Astrocyte (in vitro differentiated cells and primary cell): ENCODE results near the gene ASPSCR1. TPM values are rescaled to one million over a fixed set of nuclear protein-coding genes. Genes with fewer than 3 reads are reported as not detected.
A peak's percentile ranks its signal among the peaks of the same experiment; 100 is the strongest.

Experiments used
- DNase-seq: peaks from one replicate; pipeline ENCODE4 v3.0.0-alpha.2; 2010; ENCODE audit warnings: low read depth
- FAIRE-seq: peaks from 2 replicates; lab custom pipeline; 2011; peaks lifted over from hg19 to GRCh38; lab: Jason Lieb, UNC
- H2AFZ ChIP-seq: 2 replicates; pipeline ENCODE4 v1.6.0; 2012; ENCODE audit warnings: low read depth, low read length, inconsistent platforms
- H3K27ac ChIP-seq: 2 replicates; pipeline ENCODE4 v1.5.1; 2011; ENCODE audit warnings: low read depth, low read length, inconsistent platforms
- H3K27me3 ChIP-seq: 2 replicates; pipeline ENCODE4 v1.6.0; 2011; ENCODE audit warnings: low read length, inconsistent platforms; ENCODE audit not compliant: insufficient read depth
- H3K36me3 ChIP-seq: 2 replicates; pipeline ENCODE4 v1.5.1; 2011; ENCODE audit warnings: low read length, inconsistent platforms; ENCODE audit not compliant: insufficient read depth
- H3K4me1 ChIP-seq: 2 replicates; pipeline ENCODE4 v1.5.1; 2011; ENCODE audit warnings: low read length, inconsistent platforms; ENCODE audit not compliant: insufficient read depth
- H3K4me2 ChIP-seq: 2 replicates; pipeline ENCODE4 v1.6.0; 2012; ENCODE audit warnings: low read length, inconsistent platforms
- H3K4me3 ChIP-seq: 2 replicates; pipeline ENCODE4 v1.5.1; 2011; ENCODE audit warnings: low read depth, mild to moderate bottlenecking, low read length, inconsistent platforms; ENCODE audit not compliant: insufficient read depth
- H3K79me2 ChIP-seq: 2 replicates; pipeline ENCODE4 v1.6.0; 2012; ENCODE audit warnings: mild to moderate bottlenecking, low read length, inconsistent platforms; ENCODE audit not compliant: insufficient read depth
- H3K9ac ChIP-seq: 2 replicates; pipeline ENCODE4 v1.6.0; 2012; ENCODE audit warnings: mild to moderate bottlenecking, low read length, inconsistent platforms
- H3K9me3 ChIP-seq: 2 replicates; pipeline ENCODE4 v1.5.1; 2012; ENCODE audit warnings: low read depth, mild to moderate bottlenecking, low read length, inconsistent platforms; ENCODE audit not compliant: insufficient read depth
- H4K20me1 ChIP-seq: 2 replicates; pipeline ENCODE4 v1.6.0; 2012; ENCODE audit warnings: low read length, inconsistent platforms; ENCODE audit not compliant: insufficient read depth
- H3K27ac Mint-ChIP-seq: one replicate; pipeline ENCODE4 v1.8.0; 2021; ENCODE audit warnings: mild to moderate bottlenecking, mixed read lengths; ENCODE audit not compliant: unreplicated experiment
- H3K27me3 Mint-ChIP-seq: one replicate; pipeline ENCODE4 v1.8.0; 2021; ENCODE audit warnings: low read depth, mixed read lengths; ENCODE audit not compliant: unreplicated experiment
- H3K36me3 Mint-ChIP-seq: one replicate; pipeline ENCODE4 v1.8.0; 2021; ENCODE audit warnings: low read depth, mixed read lengths; ENCODE audit not compliant: unreplicated experiment
- H3K4me1 Mint-ChIP-seq: one replicate; pipeline ENCODE4 v1.8.0; 2021; ENCODE audit warnings: low read depth, mixed read lengths; ENCODE audit not compliant: unreplicated experiment
- H3K4me3 Mint-ChIP-seq: one replicate; pipeline ENCODE4 v1.8.0; 2021; ENCODE audit warnings: mild to moderate bottlenecking, moderate library complexity, mixed read lengths; ENCODE audit not compliant: unreplicated experiment
- H3K9me3 Mint-ChIP-seq: one replicate; pipeline ENCODE4 v1.8.0; 2021; ENCODE audit warnings: mild to moderate bottlenecking, mixed read lengths; ENCODE audit not compliant: unreplicated experiment
- EZH2 ChIP-seq: IDR thresholded peaks from 2 replicates; pipeline ENCODE4 v1.6.1; 2012; ENCODE audit warnings: mild to moderate bottlenecking, low read length, inconsistent platforms; ENCODE audit not compliant: insufficient read depth
- total RNA-seq: library from RNA; stranded (reverse); gene quantifications from 2 replicates; pipeline ENCODE4 v1.2.1, GENCODE V29; 2021
- TF ChIP-seq, protein P1 (sequence below): IDR thresholded peaks from 2 replicates; pipeline ENCODE4 v1.5.1; 2011; ENCODE audit warnings: low read depth, mild to moderate bottlenecking, inconsistent platforms, low read length, moderate library complexity; ENCODE audit not compliant: insufficient read depth

Gene ASPSCR1
- total RNA-seq, 1 donor from 2014 or later: 25.5 TPM

- peak overlapping the region; percentile 81 for H3K4me3 ChIP-seq
- no peaks in the 10 kb centered on the region for H3K27me3 ChIP-seq
- H3K4me1 ChIP-seq: peaks cover 23% of the 10 kb centered on the region
- H3K9me3 Mint-ChIP-seq: no peaks in the 10 kb centered on the region
- FAIRE-seq: no peak
- no peaks in the 10 kb centered on the region for H3K9me3 ChIP-seq
- H3K4me1 Mint-ChIP-seq: no peaks in the 10 kb centered on the region
- DNase-seq: peak; percentile 43
- no peak overlapping the region for H3K27ac ChIP-seq
- peak overlapping the region; percentile 87 for H3K9ac ChIP-seq
- H3K27ac Mint-ChIP-seq: no peak overlapping the region
- no peak overlapping the region for H2AFZ ChIP-seq
- peak overlapping the region; percentile 99 for H3K4me2 ChIP-seq
- no peaks in the 10 kb centered on the region for H3K36me3 ChIP-seq
- TF ChIP-seq, protein P1, sequence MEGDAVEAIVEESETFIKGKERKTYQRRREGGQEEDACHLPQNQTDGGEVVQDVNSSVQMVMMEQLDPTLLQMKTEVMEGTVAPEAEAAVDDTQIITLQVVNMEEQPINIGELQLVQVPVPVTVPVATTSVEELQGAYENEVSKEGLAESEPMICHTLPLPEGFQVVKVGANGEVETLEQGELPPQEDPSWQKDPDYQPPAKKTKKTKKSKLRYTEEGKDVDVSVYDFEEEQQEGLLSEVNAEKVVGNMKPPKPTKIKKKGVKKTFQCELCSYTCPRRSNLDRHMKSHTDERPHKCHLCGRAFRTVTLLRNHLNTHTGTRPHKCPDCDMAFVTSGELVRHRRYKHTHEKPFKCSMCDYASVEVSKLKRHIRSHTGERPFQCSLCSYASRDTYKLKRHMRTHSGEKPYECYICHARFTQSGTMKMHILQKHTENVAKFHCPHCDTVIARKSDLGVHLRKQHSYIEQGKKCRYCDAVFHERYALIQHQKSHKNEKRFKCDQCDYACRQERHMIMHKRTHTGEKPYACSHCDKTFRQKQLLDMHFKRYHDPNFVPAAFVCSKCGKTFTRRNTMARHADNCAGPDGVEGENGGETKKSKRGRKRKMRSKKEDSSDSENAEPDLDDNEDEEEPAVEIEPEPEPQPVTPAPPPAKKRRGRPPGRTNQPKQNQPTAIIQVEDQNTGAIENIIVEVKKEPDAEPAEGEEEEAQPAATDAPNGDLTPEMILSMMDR: peak; percentile 51
- no peak for TF ChIP-seq EZH2
- H3K79me2 ChIP-seq: peaks cover 15% of the 10 kb centered on the region
- no peaks in the 10 kb centered on the region for H3K36me3 Mint-ChIP-seq
- H3K4me3 Mint-ChIP-seq: peak overlapping the region; percentile 86
- H4K20me1 ChIP-seq: peaks cover 27% of the 10 kb centered on the region
- peaks cover 2% of the 10 kb centered on the region for H3K27me3 Mint-ChIP-seq
Measured at GRCh38 chr17:82021107-82021899, 43.9 kb downstream of the ASPSCR1 start.

- Histone ChIP-seq H3K4me1 (peaks cover 23% of the 10 kb centered on the region), H3K27ac (no peak overlapping the region), H3K36me3 (no peaks in the 10 kb centered on the region), H2AFZ (peak overlapping the region; percentile 78), H3K4me2 (peak overlapping the region; percentile 99), H3K27me3 (no peaks in the 10 kb centered on the region), H3K9me3 (no peaks in the 10 kb centered on the region), H3K9ac (peak overlapping the region; percentile 87), H3K79me2 (peaks cover 15% of the 10 kb centered on the region), H4K20me1 (peaks cover 27% of the 10 kb centered on the region), H3K4me3 (peak overlapping the region; percentile 81)
- Mint-ChIP-seq H3K9me3 (no peaks in the 10 kb centered on the region), H3K36me3 (no peaks in the 10 kb centered on the region), H3K27me3 (peaks cover 2% of the 10 kb centered on the region), H3K27ac (no peak overlapping the region), H3K4me1 (no peaks in the 10 kb centered on the region), H3K4me3 (peak overlapping the region; percentile 86)
- FAIRE-seq (no peak), DNase-seq (no peak)
- TF ChIP-seq, protein P1: no peak
- TF ChIP-seq EZH2: no peak
Measured at GRCh38 chr17:82021900-82022309, 44.5 kb downstream of the ASPSCR1 start.
